HG02798 (cell line): ENCODE results near the gene GPX2.

Source experiments
- ATAC-seq: cut with Tn5 transposase; IDR thresholded peaks from one replicate; pipeline ENCODE4 v1.9.1; 2021; ENCODE audit warnings: mild to moderate bottlenecking; ENCODE audit not compliant: unreplicated experiment, poor library complexity

GPX2 gene

GRCh38 chr14:64963611-64964010 is 21.1 kb upstream of the GPX2 start:
- no peak for ATAC-seq

GRCh38 chr14:64960762-64961276 is 18.3 kb upstream of the GPX2 start:
- ATAC-seq: no peak

GRCh38 chr14:64958743-64959142 is 16.2 kb upstream of the GPX2 start:
- ATAC-seq: no peak

GRCh38 chr14:64958201-64958600 is 15.7 kb upstream of the GPX2 start:
- no peak for ATAC-seq

GRCh38 chr14:64956697-64957406 is 14.3 kb upstream of the GPX2 start:
- ATAC-seq: no peak

- ATAC-seq: no peak
Observed at GRCh38 chr14:64955297-64955696, 12.8 kb upstream of the GPX2 start.

GRCh38 chr14:64954491-64955240 is 12.1 kb upstream of the GPX2 start:
- no peak for ATAC-seq

GRCh38 chr14:64953661-64954060 is 11.1 kb upstream of the GPX2 start:
- ATAC-seq: no peak

- no peak for ATAC-seq
Observed at GRCh38 chr14:64953310-64953654, 10.7 kb upstream of the GPX2 start.

GRCh38 chr14:64952598-64953309 is 10.2 kb upstream of the GPX2 start:
- ATAC-seq: peak; percentile 55

- no peak for ATAC-seq
Observed at GRCh38 chr14:64951724-64952123, 9.2 kb upstream of the GPX2 start.

GRCh38 chr14:64951291-64951690 is 8.7 kb upstream of the GPX2 start:
- no peak for ATAC-seq

GRCh38 chr14:64950889-64951288 is 8.3 kb upstream of the GPX2 start:
- ATAC-seq: no peak

- ATAC-seq: no peak
Observed at GRCh38 chr14:64948612-64949210, 6.2 kb upstream of the GPX2 start.

GRCh38 chr14:64947710-64948611 is 5.4 kb upstream of the GPX2 start:
- no peak for ATAC-seq

GRCh38 chr14:64946310-64947045 is 3.9 kb upstream of the GPX2 start:
- no peak for ATAC-seq

- ATAC-seq: no peak
Observed at GRCh38 chr14:64945431-64946178, 3.1 kb upstream of the GPX2 start.

- no peak for ATAC-seq
Observed at GRCh38 chr14:64944861-64945260, 2.3 kb upstream of the GPX2 start.
